ENCODE data around the gene UBE2E2. TPM values are rescaled to one million over a fixed set of nuclear protein-coding genes. Genes with fewer than 3 reads are reported as not detected.

Gene UBE2E2
- total RNA-seq, 1 donor from 2014 or later = 32.5 TPM

DNA sequence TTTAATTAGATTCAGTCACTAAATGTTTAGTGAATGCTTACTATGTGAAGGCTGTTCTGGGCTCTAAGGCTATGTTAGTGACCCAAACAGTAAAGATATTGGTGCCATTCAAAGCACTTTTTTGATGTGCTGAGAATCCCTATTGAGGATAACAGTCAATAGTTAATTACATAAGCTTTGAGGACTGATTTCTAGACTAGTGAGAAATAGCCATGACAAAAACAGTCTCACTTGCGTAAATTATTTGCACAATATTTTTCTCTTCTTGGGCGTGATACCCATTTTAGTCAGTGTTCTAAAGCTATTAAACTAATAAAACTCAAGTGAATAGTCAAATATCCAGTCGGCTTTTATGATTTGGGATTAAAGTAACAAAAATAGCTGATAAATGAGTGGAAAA is 74.6 kb downstream of the UBE2E2 start:
- TF ChIP-seq, protein P1, sequence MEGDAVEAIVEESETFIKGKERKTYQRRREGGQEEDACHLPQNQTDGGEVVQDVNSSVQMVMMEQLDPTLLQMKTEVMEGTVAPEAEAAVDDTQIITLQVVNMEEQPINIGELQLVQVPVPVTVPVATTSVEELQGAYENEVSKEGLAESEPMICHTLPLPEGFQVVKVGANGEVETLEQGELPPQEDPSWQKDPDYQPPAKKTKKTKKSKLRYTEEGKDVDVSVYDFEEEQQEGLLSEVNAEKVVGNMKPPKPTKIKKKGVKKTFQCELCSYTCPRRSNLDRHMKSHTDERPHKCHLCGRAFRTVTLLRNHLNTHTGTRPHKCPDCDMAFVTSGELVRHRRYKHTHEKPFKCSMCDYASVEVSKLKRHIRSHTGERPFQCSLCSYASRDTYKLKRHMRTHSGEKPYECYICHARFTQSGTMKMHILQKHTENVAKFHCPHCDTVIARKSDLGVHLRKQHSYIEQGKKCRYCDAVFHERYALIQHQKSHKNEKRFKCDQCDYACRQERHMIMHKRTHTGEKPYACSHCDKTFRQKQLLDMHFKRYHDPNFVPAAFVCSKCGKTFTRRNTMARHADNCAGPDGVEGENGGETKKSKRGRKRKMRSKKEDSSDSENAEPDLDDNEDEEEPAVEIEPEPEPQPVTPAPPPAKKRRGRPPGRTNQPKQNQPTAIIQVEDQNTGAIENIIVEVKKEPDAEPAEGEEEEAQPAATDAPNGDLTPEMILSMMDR (conservative IDR thresholded peaks at IDR 0.05; ENCODE audit: low read depth, low read length) = no peak
- H3K4me3 ChIP-seq (ENCODE audit: low read depth, low read length) = no peak overlapping the region
- no peak for DNase-seq (ENCODE audit: low read depth)

DNA sequence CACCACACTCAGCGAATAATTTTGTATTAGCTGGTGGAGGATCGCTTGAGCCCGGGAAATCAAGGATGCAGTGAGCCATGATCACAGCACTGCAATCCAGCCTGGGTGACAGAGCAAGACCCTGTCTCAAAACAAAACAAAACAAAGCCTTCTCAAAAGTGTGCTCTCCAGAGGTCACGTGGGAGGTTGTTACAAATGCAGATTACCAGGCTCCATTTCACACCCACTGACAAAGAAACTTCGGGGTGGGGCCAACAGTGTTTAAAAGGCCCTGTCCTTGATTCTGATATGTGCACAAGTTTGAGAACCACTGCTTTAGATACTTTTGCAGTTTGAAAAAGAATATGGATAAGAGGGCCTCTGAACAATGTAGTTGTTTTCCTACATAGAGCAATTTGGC is 80.5 kb downstream of the UBE2E2 start:
- TF ChIP-seq, protein P1 (conservative IDR thresholded peaks at IDR 0.05; ENCODE audit: low read depth, low read length) = no peak
- no peak for DNase-seq (ENCODE audit: low read depth)

DNA sequence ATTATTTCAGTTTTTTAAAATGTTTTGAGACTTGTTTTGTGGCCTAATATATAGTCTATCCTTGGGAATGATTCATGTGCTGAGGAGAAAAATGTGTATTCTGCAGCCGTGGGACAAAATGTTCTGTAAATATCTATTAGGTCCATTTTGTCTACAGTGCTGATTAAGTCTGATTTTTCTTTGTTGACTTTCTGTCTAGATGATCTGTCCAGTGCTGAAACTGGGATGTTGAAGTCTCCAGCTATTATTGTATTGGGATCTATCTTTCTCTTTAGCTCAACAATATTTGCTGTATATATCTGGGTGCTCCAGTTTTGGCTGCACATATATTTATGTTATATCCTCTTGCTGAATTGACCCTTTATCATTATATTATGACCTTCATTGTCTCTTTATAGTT is 85.2 kb downstream of the UBE2E2 start:
- TF ChIP-seq, protein P1 (conservative IDR thresholded peaks at IDR 0.05; ENCODE audit: low read depth, low read length) = no peak
- no peak overlapping the region for H3K4me3 ChIP-seq (ENCODE audit: low read depth, low read length)
- no peak for DNase-seq (ENCODE audit: low read depth)

More for the DNA sequence above, 80.5 kb downstream of the UBE2E2 start:
- no peak overlapping the region for H3K4me3 ChIP-seq (ENCODE audit: low read depth, low read length)

DNA sequence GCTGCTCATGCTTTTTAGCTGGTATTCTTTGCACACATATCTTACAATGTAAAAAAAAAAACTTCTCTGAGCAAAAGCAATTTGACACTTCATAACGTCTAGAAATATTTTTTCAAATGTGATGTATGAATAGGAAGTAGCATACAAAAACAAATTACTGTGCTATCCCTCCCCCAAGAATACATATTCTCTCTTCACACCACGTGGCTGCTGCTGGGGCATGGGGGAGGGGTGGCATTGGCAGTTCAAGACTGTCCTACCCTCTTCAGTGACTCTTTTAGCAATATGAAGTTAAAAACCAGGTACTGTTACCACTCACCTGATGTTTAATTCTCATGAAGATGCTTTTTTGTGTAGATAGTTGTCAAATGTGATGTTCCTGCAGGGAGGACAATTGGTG is 85.6 kb downstream of the UBE2E2 start:
- no peak for DNase-seq (ENCODE audit: low read depth)
- TF ChIP-seq, protein P1 (conservative IDR thresholded peaks at IDR 0.05; ENCODE audit: low read depth, low read length) = no peak

DNA sequence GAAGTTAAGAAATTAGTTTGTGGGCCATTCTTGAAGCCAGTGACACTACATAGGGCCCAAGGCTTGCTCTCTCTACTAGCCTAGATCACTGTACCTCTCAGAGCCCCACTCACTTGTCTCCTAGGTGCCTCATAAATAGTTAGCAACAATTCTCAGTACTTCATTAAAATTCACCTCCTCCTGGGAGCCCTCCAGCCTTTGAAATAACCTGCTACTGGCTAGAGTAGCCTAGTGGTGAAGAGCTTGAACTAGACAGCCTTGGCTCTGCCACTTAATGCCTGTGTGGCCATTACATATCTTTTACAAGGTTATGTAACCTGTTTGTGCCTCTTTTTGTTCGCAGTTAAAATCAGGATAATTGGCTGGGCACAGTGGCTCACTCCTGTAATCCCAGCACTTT is 89.3 kb downstream of the UBE2E2 start:
- TF ChIP-seq, protein P1 (conservative IDR thresholded peaks at IDR 0.05; ENCODE audit: low read depth, low read length) = no peak
- H3K4me3 ChIP-seq (ENCODE audit: low read depth, low read length) = no peak overlapping the region
- no peak for DNase-seq (ENCODE audit: low read depth)

More for the DNA sequence above, 85.6 kb downstream of the UBE2E2 start:
- no peak overlapping the region for H3K4me3 ChIP-seq (ENCODE audit: low read depth, low read length)

DNA sequence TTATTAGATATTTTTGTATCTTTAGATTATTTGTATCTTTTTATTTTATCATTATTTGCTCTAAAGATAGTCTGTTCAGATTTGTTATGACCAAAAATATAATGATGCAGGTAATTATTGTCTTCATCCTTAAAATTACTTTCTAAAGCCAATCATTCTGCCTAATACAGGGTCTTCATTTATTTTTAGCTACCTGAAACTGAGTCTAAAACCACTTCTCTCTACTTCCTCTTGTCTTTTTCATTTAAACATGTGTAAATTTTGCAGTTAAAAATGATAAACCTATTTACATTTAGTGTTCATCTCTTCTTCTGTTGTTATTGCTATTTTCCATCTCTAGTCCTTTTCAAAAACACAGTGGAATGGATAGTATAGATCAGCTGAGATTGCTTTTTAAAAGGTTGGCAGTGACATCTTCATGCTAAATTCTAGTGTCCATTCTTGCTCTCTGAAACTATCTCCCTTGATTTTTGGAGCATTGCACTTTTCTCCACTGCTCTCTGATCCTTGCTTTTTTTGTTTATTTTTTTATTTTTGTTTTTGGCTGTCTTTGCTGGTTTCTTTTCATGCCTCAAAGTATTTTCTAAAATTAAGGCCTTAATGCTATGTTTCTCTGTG is 91.8 kb downstream of the UBE2E2 start:
- no peak for DNase-seq (ENCODE audit: low read depth)
- TF ChIP-seq, protein P1 (conservative IDR thresholded peaks at IDR 0.05; ENCODE audit: low read depth, low read length) = no peak
- no peak overlapping the region for H3K4me3 ChIP-seq (ENCODE audit: low read depth, low read length)

DNA sequence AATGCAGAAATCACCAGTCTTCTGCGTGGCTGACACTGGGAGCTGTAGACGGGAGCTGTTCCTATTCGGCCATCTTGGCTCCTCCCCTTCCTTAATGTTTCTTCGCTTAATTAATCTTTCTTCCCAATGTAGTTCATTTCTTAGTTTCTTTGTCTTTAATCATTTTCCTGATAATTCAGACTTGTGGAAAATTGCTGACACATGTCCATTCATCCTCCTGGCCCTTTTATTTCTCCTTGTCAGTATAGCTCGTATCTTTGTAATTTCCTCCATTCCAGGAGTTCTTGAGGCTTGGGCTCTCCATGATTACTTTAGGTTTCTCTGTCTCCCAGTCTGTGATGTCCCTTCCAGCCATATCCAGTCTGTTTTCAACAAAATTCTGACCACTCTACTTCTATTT is 98.7 kb downstream of the UBE2E2 start:
- DNase-seq (ENCODE audit: low read depth) = no peak
- TF ChIP-seq, protein P1 (conservative IDR thresholded peaks at IDR 0.05; ENCODE audit: low read depth, low read length) = no peak
- no peak overlapping the region for H3K4me3 ChIP-seq (ENCODE audit: low read depth, low read length)

Data from epithelial cell of proximal tubule (primary cell).